HepG2 (cell line): Measurements from ENCODE around the gene AK9. TPM values are rescaled to one million over a fixed set of nuclear protein-coding genes. Genes with fewer than 3 reads are reported as not detected.
A peak's percentile ranks its signal among the peaks of the same experiment; 100 is the strongest.

Experiments
- GABPA ChIP-seq, 2 experiments: IDR thresholded peaks; 2 replicates each; pipeline ENCODE4 v1.6.1; 2011 to 2016; ENCODE audit warnings: low read depth in 2 of 2, low read length in 1 of 2, missing biosample characterization in 1 of 2, missing genetic modification characterization in 1 of 2
- GABPB1 ChIP-seq: IDR thresholded peaks from 2 replicates; pipeline ENCODE4 v1.6.1; 2016; ENCODE audit warnings: mild to moderate bottlenecking, missing genetic modification reagents, moderate library complexity, missing compliant biosample characterization
- MBD4 ChIP-seq: IDR thresholded peaks from 2 replicates; pipeline ENCODE4 v1.6.1; 2012; ENCODE audit warnings: low read length, inconsistent platforms, borderline replicate concordance
- NONO ChIP-seq, 2 experiments: fragments of 450-650 bp in 1 of 2; sonication (generic) in 1 of 2; formaldehyde crosslinking in 1 of 2; IDR thresholded peaks in 1 of 2; conservative IDR thresholded peaks in 1 of 2; 2 replicates each; pipeline versions ENCODE4 v1.6.1 to v1.8.0; 2017 to 2022; ENCODE audit warnings: mild to moderate bottlenecking in 1 of 2, missing genetic modification reagents in 1 of 2, moderate library complexity in 1 of 2
- NR2F6 ChIP-seq, 2 experiments: IDR thresholded peaks; 2 replicates each; pipeline ENCODE4 v1.6.1; 2016; ENCODE audit warnings: antibody characterized with exemption in 1 of 2, mild to moderate bottlenecking in 1 of 2
- ZBTB8A ChIP-seq: sonication (generic); formaldehyde crosslinking; IDR thresholded peaks from 2 replicates; pipeline ENCODE4 v1.4.0; 2020; ENCODE audit warnings: mild to moderate bottlenecking, low read depth, missing genetic modification reagents, borderline replicate concordance
- ZNF20 ChIP-seq: sonication (generic); formaldehyde crosslinking; IDR thresholded peaks from 2 replicates; pipeline ENCODE4 v1.4.0; 2020; ENCODE audit warnings: mild to moderate bottlenecking, moderate library complexity, missing genetic modification reagents
- ZNF292 ChIP-seq: sonication (generic); formaldehyde crosslinking; IDR thresholded peaks from 2 replicates; pipeline ENCODE4 v1.8.1; 2022; ENCODE audit warnings: mild to moderate bottlenecking, low read depth, missing genetic modification reagents, borderline replicate concordance
- ZNF562 ChIP-seq: sonication (generic); formaldehyde crosslinking; IDR thresholded peaks from 2 replicates; pipeline ENCODE4 v1.8.0; 2022; ENCODE audit warnings: missing genetic modification reagents, borderline replicate concordance
- ZNF616 ChIP-seq: sonication (generic); formaldehyde crosslinking; IDR thresholded peaks from 2 replicates; pipeline ENCODE4 v1.5.0; 2020; ENCODE audit warnings: low read depth, mild to moderate bottlenecking, missing genetic modification reagents
- ZNF761 ChIP-seq: sonication (generic); formaldehyde crosslinking; conservative IDR thresholded peaks from 2 replicates; pipeline ENCODE4 v1.4.0; 2020; ENCODE audit warnings: mild to moderate bottlenecking, missing genetic modification reagents
- ZNF781 ChIP-seq: sonication (generic); formaldehyde crosslinking; IDR thresholded peaks from 2 replicates; pipeline ENCODE4 v1.5.1; 2020; ENCODE audit warnings: borderline replicate concordance, mild to moderate bottlenecking, missing genetic modification reagents; ENCODE audit errors: not compliant biosample characterization
- polyA plus RNA-seq, 8 experiments: library from polyadenylated mRNA; depleted of rRNA in 3 of 8; stranded (reverse) in 7 of 8; unstranded in 1 of 8; fragments of >200 nt; fragmentation: Illumina TruSeq in 4 of 8; extraction: Trizol in 4 of 8; gene quantifications; 2 replicates each; pipeline versions ENCODE4 v1.2.1 to v1.2.3, GENCODE V29; 2011 to 2016; ENCODE audit warnings: low read depth in 4 of 8, missing spikeins in 1 of 8, mixed read lengths in 1 of 8; ENCODE audit not compliant: insufficient read depth in 1 of 8
- total RNA-seq, 5 experiments: library from RNA; depleted of rRNA; stranded (reverse); fragments of >200 nt; fragmentation: Illumina TruSeq; extraction: Trizol; gene quantifications; 2 replicates each; pipeline ENCODE4 v1.2.3, GENCODE V29; 2016; ENCODE audit warnings: low read depth in 1 of 5
- TF ChIP-seq, protein P1 (sequence below): IDR thresholded peaks from 2 replicates; pipeline ENCODE4 v1.6.1; 2012; ENCODE audit warnings: low read depth, low read length, improper control_type of control experiment
- TF ChIP-seq, protein P2 (sequence below): sonication (generic); formaldehyde crosslinking; IDR thresholded peaks from 2 replicates; pipeline ENCODE4 v1.5.0; 2020; ENCODE audit warnings: mild to moderate bottlenecking, missing genetic modification reagents, moderate library complexity

AK9 gene
- total and polyA plus RNA-seq, 2 of the 13 experiments (the other 11 are each of a cell fraction or from before 2014, with no cell fraction given): 3.2 to 4.8 TPM

DNA sequence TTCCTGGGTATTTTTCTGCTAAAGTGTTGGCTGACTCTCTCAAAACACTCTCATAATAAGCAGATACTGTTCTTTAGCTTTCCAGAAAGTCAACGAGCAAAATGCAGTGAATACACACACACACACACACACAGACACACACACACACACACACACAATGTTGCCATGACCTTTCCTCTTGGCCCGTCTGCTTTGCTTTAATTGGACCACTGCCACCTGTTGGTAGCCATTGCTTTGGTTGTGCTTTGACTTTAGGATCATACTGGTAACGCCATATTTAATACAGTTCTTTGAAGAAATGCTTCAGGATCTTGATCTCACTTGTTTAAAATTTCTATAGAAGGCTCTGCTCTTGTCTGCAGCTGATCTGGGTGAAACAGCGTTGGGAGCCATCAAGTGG is 4.5 kb upstream of the AK9 start (continued):
- TF ChIP-seq, protein P1, sequence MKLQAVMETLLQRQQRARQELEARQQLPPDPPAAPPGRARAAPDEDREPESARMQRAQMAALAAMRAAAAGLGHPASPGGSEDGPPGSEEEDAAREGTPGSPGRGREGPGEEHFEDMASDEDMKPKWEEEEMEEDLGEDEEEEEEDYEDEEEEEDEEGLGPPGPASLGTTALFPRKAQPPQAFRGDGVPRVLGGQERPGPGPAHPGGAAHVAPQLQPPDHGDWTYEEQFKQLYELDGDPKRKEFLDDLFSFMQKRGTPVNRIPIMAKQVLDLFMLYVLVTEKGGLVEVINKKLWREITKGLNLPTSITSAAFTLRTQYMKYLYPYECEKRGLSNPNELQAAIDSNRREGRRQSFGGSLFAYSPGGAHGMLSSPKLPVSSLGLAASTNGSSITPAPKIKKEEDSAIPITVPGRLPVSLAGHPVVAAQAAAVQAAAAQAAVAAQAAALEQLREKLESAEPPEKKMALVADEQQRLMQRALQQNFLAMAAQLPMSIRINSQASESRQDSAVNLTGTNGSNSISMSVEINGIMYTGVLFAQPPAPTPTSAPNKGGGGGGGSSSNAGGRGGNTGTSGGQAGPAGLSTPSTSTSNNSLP: 0 out of 2 replicates have a peak, but pooled peaks have one; percentile 31
- no peak for TF ChIP-seq ZBTB8A (CRISPR knock-in tag)
- TF ChIP-seq GABPB1 (CRISPR knock-in tag): no peak
- TF ChIP-seq ZNF761 (CRISPR knock-in tag): no peak
- TF ChIP-seq ZNF20 (CRISPR knock-in tag): no peak
- no peak for TF ChIP-seq ZNF781 (CRISPR knock-in tag)
- no peak for TF ChIP-seq NONO (IDR thresholded peaks at IDR 0.05)
- TF ChIP-seq NONO (CRISPR knock-in tag; conservative IDR thresholded peaks at IDR 0.05): no peak
- TF ChIP-seq ZNF562: no peak
- no peak for TF ChIP-seq GABPA (IDR thresholded peaks at IDR 0.05; ENCODE audit: low read depth, low read length)
- no peak for TF ChIP-seq GABPA (CRISPR knock-in tag; IDR thresholded peaks at IDR 0.05; ENCODE audit: low read depth)
- no peak for TF ChIP-seq ZNF292 (CRISPR knock-in tag)
- TF ChIP-seq ZNF616 (CRISPR knock-in tag): no peak
- no peak for TF ChIP-seq MBD4
- TF ChIP-seq, protein P2, sequence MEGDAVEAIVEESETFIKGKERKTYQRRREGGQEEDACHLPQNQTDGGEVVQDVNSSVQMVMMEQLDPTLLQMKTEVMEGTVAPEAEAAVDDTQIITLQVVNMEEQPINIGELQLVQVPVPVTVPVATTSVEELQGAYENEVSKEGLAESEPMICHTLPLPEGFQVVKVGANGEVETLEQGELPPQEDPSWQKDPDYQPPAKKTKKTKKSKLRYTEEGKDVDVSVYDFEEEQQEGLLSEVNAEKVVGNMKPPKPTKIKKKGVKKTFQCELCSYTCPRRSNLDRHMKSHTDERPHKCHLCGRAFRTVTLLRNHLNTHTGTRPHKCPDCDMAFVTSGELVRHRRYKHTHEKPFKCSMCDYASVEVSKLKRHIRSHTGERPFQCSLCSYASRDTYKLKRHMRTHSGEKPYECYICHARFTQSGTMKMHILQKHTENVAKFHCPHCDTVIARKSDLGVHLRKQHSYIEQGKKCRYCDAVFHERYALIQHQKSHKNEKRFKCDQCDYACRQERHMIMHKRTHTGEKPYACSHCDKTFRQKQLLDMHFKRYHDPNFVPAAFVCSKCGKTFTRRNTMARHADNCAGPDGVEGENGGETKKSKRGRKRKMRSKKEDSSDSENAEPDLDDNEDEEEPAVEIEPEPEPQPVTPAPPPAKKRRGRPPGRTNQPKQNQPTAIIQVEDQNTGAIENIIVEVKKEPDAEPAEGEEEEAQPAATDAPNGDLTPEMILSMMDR (CRISPR knock-in tag): peak; percentile 56
- peak; percentile 47; the same call in 1 of the 2 replicates for TF ChIP-seq NR2F6 (IDR thresholded peaks at IDR 0.05)
- TF ChIP-seq NR2F6 (CRISPR knock-in tag; IDR thresholded peaks at IDR 0.05): peak; percentile 69
- TF ChIP-seq, all 625 proteins: peak for 6
